GM23338 (cell line): ENCODE results near the gene CELF4. TPM values are rescaled to one million over a fixed set of nuclear protein-coding genes. Genes with fewer than 3 reads are reported as not detected.

Source experiments
- CREB1 ChIP-seq: fragments of 250-450 bp; sonication (Bioruptor Pico); IDR thresholded peaks from 2 replicates; pipeline ENCODE4 v1.5.0; 2020; ENCODE audit warnings: low read depth, mild to moderate bottlenecking, moderate library complexity
- EZH2 ChIP-seq: fragments of 200-600 bp; sonication (generic); IDR thresholded peaks from one replicate; pipeline ENCODE4 v1.8.0; 2017; ENCODE audit warnings: antibody characterized with exemption, mild to moderate bottlenecking, low read depth; ENCODE audit not compliant: unreplicated experiment
- EZH2phosphoT487 ChIP-seq: fragments of 200-600 bp; sonication (generic); IDR thresholded peaks from one replicate; pipeline ENCODE4 v1.8.1; 2018; ENCODE audit warnings: antibody characterized with exemption; ENCODE audit not compliant: unreplicated experiment
- JUNB ChIP-seq: IDR thresholded peaks from one replicate; pipeline ENCODE4 v1.6.1; 2016; ENCODE audit warnings: antibody characterized with exemption; ENCODE audit not compliant: unreplicated experiment
- NANOG ChIP-seq: IDR thresholded peaks from 2 replicates; pipeline ENCODE4 v1.6.1; 2016; ENCODE audit warnings: antibody characterized with exemption, borderline replicate concordance
- POLR2AphosphoS5 ChIP-seq: IDR thresholded peaks from 2 replicates; pipeline ENCODE4 v1.6.1; 2016; ENCODE audit warnings: antibody characterized with exemption, low read depth
- STAT1 ChIP-seq: IDR thresholded peaks from one replicate; pipeline ENCODE4 v1.6.1; 2016; ENCODE audit warnings: antibody characterized with exemption; ENCODE audit not compliant: unreplicated experiment
- ZNF114 ChIP-seq: fragments of 250-450 bp; sonication (Bioruptor Pico); IDR thresholded peaks from 2 replicates; pipeline ENCODE4 v1.5.0; 2020; ENCODE audit warnings: mild to moderate bottlenecking, moderate library complexity
- ZNF331 ChIP-seq: fragments of 250-450 bp; sonication (Bioruptor Pico); IDR thresholded peaks from 2 replicates; pipeline ENCODE4 v1.5.0; 2020; ENCODE audit warnings: low read depth, mild to moderate bottlenecking, moderate library complexity
- polyA plus RNA-seq: library from polyadenylated mRNA; unstranded; fragments of >200 nt; fragmentation: Nextera tagmentation; extraction: Ambion mirVana; gene quantifications from 2 replicates; pipeline ENCODE4 v1.2.1, GENCODE V29; 2016
- total RNA-seq: library from RNA; depleted of rRNA; stranded (reverse); fragments of >200 nt; shearing (Covaris generic); gene quantifications from 2 replicates; pipeline ENCODE4 v1.2.3, GENCODE V29; 2014
- TF ChIP-seq, protein P1 (sequence below): fragments of 250-450 bp; sonication (Bioruptor Pico); IDR thresholded peaks from 2 replicates; pipeline ENCODE4 v1.5.0; 2020; ENCODE audit warnings: mild to moderate bottlenecking, moderate library complexity
- TF ChIP-seq, protein P2 (sequence below): IDR thresholded peaks from 2 replicates; pipeline ENCODE4 v1.6.1; 2016; ENCODE audit warnings: antibody characterized with exemption
- TF ChIP-seq, protein P3 (sequence below): IDR thresholded peaks from one replicate; pipeline ENCODE4 v1.6.1; 2018; ENCODE audit warnings: antibody characterized with exemption; ENCODE audit not compliant: unreplicated experiment

Gene CELF4
- total and polyA plus RNA-seq, 2 experiments from 2014 or later: 2.6 to 6.7 TPM

- TF ChIP-seq, protein P1, sequence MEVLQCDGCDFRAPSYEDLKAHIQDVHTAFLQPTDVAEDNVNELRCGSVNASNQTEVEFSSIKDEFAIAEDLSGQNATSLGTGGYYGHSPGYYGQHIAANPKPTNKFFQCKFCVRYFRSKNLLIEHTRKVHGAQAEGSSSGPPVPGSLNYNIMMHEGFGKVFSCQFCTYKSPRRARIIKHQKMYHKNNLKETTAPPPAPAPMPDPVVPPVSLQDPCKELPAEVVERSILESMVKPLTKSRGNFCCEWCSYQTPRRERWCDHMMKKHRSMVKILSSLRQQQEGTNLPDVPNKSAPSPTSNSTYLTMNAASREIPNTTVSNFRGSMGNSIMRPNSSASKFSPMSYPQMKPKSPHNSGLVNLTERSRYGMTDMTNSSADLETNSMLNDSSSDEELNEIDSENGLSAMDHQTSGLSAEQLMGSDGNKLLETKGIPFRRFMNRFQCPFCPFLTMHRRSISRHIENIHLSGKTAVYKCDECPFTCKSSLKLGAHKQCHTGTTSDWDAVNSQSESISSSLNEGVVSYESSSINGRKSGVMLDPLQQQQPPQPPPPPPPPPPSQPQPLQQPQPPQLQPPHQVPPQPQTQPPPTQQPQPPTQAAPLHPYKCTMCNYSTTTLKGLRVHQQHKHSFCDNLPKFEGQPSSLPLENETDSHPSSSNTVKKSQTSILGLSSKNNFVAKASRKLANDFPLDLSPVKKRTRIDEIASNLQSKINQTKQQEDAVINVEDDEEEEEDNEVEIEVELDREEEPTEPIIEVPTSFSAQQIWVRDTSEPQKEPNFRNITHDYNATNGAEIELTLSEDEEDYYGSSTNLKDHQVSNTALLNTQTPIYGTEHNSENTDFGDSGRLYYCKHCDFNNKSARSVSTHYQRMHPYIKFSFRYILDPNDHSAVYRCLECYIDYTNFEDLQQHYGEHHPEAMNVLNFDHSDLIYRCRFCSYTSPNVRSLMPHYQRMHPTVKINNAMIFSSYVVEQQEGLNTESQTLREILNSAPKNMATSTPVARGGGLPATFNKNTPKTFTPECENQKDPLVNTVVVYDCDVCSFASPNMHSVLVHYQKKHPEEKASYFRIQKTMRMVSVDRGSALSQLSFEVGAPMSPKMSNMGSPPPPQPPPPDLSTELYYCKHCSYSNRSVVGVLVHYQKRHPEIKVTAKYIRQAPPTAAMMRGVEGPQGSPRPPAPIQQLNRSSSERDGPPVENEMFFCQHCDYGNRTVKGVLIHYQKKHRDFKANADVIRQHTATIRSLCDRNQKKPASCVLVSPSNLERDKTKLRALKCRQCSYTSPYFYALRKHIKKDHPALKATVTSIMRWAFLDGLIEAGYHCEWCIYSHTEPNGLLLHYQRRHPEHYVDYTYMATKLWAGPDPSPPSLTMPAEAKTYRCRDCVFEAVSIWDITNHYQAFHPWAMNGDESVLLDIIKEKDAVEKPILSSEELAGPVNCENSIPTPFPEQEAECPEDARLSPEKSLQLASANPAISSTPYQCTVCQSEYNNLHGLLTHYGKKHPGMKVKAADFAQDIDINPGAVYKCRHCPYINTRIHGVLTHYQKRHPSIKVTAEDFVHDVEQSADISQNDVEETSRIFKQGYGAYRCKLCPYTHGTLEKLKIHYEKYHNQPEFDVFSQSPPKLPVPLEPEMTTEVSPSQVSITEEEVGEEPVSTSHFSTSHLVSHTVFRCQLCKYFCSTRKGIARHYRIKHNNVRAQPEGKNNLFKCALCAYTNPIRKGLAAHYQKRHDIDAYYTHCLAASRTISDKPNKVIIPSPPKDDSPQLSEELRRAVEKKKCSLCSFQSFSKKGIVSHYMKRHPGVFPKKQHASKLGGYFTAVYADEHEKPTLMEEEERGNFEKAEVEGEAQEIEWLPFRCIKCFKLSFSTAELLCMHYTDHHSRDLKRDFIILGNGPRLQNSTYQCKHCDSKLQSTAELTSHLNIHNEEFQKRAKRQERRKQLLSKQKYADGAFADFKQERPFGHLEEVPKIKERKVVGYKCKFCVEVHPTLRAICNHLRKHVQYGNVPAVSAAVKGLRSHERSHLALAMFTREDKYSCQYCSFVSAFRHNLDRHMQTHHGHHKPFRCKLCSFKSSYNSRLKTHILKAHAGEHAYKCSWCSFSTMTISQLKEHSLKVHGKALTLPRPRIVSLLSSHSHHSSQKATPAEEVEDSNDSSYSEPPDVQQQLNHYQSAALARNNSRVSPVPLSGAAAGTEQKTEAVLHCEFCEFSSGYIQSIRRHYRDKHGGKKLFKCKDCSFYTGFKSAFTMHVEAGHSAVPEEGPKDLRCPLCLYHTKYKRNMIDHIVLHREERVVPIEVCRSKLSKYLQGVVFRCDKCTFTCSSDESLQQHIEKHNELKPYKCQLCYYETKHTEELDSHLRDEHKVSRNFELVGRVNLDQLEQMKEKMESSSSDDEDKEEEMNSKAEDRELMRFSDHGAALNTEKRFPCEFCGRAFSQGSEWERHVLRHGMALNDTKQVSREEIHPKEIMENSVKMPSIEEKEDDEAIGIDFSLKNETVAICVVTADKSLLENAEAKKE (CRISPR knock-in tag): no peak
- TF ChIP-seq ZNF114 (CRISPR knock-in tag) (no peak), ZNF331 (CRISPR knock-in tag) (no peak), EZH2phosphoT487 (no peak), NANOG (no peak), JUNB (no peak), POLR2AphosphoS5 (no peak), EZH2 (no peak), STAT1 (no peak), CREB1 (CRISPR knock-in tag) (no peak)
- TF ChIP-seq, protein P2, sequence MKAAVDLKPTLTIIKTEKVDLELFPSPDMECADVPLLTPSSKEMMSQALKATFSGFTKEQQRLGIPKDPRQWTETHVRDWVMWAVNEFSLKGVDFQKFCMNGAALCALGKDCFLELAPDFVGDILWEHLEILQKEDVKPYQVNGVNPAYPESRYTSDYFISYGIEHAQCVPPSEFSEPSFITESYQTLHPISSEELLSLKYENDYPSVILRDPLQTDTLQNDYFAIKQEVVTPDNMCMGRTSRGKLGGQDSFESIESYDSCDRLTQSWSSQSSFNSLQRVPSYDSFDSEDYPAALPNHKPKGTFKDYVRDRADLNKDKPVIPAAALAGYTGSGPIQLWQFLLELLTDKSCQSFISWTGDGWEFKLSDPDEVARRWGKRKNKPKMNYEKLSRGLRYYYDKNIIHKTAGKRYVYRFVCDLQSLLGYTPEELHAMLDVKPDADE: no peak
- TF ChIP-seq, protein P3, sequence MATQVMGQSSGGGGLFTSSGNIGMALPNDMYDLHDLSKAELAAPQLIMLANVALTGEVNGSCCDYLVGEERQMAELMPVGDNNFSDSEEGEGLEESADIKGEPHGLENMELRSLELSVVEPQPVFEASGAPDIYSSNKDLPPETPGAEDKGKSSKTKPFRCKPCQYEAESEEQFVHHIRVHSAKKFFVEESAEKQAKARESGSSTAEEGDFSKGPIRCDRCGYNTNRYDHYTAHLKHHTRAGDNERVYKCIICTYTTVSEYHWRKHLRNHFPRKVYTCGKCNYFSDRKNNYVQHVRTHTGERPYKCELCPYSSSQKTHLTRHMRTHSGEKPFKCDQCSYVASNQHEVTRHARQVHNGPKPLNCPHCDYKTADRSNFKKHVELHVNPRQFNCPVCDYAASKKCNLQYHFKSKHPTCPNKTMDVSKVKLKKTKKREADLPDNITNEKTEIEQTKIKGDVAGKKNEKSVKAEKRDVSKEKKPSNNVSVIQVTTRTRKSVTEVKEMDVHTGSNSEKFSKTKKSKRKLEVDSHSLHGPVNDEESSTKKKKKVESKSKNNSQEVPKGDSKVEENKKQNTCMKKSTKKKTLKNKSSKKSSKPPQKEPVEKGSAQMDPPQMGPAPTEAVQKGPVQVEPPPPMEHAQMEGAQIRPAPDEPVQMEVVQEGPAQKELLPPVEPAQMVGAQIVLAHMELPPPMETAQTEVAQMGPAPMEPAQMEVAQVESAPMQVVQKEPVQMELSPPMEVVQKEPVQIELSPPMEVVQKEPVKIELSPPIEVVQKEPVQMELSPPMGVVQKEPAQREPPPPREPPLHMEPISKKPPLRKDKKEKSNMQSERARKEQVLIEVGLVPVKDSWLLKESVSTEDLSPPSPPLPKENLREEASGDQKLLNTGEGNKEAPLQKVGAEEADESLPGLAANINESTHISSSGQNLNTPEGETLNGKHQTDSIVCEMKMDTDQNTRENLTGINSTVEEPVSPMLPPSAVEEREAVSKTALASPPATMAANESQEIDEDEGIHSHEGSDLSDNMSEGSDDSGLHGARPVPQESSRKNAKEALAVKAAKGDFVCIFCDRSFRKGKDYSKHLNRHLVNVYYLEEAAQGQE: no peak
These were observed 14.3 kb downstream of the CELF4 start (continued) for GRCh38 chr18:37551249-37551648.
